Body of pancreas (tissue), 4 donors: ENCODE data around the gene HS6ST3. TPM values are rescaled to one million over a fixed set of nuclear protein-coding genes. Genes with fewer than 3 reads are reported as not detected.

Source experiments
- ATAC-seq: fragments of 150-250 bp; one replicate; pipeline ENCODE4 v1.9.1; 2016
- DNase-seq, 4 donors: peaks; one replicate each; pipeline ENCODE4 v3.0.0-alpha.2; 2019
- H3K27ac ChIP-seq, 4 donors: fragments of 200-600 bp; sonication (generic); 1 replicate in 3 of 4; 2 replicates in 1 of 4; pipeline versions ENCODE4 v1.5.1 to v1.6.1; 2016 to 2019; ENCODE audit warnings: mild to moderate bottlenecking in 1 of 4, mixed read lengths in 1 of 4, moderate library complexity in 1 of 4
- H3K27me3 ChIP-seq, 2 donors: fragments of 200-600 bp; sonication (generic); one replicate each; pipeline ENCODE4 v1.6.0; 2016; ENCODE audit warnings: mild to moderate bottlenecking in 1 of 2
- H3K36me3 ChIP-seq, 2 donors: fragments of 200-600 bp; sonication (generic); replicated peaks in 1 of 2; 2 replicates each; pipeline ENCODE4 v1.5.1; 2016; ENCODE audit warnings: low read depth in 2 of 2; ENCODE audit not compliant: insufficient read depth in 1 of 2
- H3K4me1 ChIP-seq: fragments of 200-600 bp; sonication (generic); one replicate; pipeline ENCODE4 v1.6.0; 2016
- H3K4me3 ChIP-seq, 2 donors: fragments of 200-600 bp; sonication (generic); 1 replicate in 1 of 2; 2 replicates in 1 of 2; pipeline ENCODE4 v1.5.1; 2016 to 2019
- H3K9me3 ChIP-seq, 3 donors: fragments of 200-600 bp; sonication (generic); 1 replicate in 2 of 3; 2 replicates in 1 of 3; pipeline ENCODE4 v1.5.1; 2016
- POLR2A ChIP-seq, 3 donors: fragments of 450-650 bp; IDR thresholded peaks; one replicate each; pipeline ENCODE4 v1.6.1; 2016; ENCODE audit warnings: antibody characterized with exemption in 3 of 3, mild to moderate bottlenecking in 2 of 3
- WGBS, 2 donors: methylation state at CpG; one replicate each; pipeline ENCODE4 v1.1.5; 2017; 5-methylcytosine and 5-hydroxymethylcytosine counted together
- intact Hi-C: fragments of 100-400 bp; cut with DNase I; formaldehyde crosslinking; loops from one replicate; pipeline ENCODE4 v1.15.1; 2023
- total RNA-seq, 2 donors: library from RNA; depleted of rRNA; stranded (reverse); fragments of >200 nt; gene quantifications; one replicate each; pipeline ENCODE4 v1.1.0, GENCODE V29; 2016
- TF ChIP-seq, protein P1 (sequence below), 7 experiments: fragments of 450-650 bp in 4 of 7; fragments of 200-600 bp in 3 of 7; sonication (generic) in 3 of 7; IDR thresholded peaks; one replicate each; pipeline ENCODE4 v1.5.1; 2016 to 2019; ENCODE audit warnings: antibody characterized with exemption in 7 of 7

Gene HS6ST3
- total RNA-seq, 2 donors from 2014 or later, result 1.3 to 2.3 TPM

DNA sequence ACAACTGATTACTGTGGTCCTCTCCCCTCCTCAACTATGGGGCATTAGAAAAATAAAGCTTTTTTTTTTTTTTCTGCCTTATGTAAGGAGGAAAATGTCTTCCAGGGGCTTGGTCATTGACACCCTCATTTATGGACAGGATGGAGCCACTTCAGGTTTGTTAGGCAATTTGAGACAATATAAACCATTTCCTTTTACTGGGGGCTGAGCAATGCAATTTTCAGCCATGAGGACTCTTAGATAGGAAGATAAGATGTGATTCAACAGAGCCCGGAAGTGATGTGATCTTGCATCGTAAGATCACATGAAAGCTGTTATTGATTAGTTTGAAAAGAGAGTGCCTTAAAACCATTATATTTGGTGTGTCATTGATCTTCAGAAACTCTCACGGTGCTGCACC, 693.6 kb downstream of the HS6ST3 start:
- ATAC-seq, result no peak
- 66 to 87% methylated on average over 3 of the region's 3 CpGs for WGBS, 2 donors
- Histone ChIP-seq H3K27me3 (no peaks in the 10 kb centered on the region), H3K27ac (no peak overlapping the region), H3K4me3 (no peak overlapping the region), H3K9me3 (no peaks in the 10 kb centered on the region), H3K36me3 (no peaks in the 10 kb centered on the region), H3K4me1 (no peaks in the 10 kb centered on the region)
- TF ChIP-seq POLR2A (IDR thresholded peaks at IDR 0.05), result no peak
- TF ChIP-seq, protein P1, sequence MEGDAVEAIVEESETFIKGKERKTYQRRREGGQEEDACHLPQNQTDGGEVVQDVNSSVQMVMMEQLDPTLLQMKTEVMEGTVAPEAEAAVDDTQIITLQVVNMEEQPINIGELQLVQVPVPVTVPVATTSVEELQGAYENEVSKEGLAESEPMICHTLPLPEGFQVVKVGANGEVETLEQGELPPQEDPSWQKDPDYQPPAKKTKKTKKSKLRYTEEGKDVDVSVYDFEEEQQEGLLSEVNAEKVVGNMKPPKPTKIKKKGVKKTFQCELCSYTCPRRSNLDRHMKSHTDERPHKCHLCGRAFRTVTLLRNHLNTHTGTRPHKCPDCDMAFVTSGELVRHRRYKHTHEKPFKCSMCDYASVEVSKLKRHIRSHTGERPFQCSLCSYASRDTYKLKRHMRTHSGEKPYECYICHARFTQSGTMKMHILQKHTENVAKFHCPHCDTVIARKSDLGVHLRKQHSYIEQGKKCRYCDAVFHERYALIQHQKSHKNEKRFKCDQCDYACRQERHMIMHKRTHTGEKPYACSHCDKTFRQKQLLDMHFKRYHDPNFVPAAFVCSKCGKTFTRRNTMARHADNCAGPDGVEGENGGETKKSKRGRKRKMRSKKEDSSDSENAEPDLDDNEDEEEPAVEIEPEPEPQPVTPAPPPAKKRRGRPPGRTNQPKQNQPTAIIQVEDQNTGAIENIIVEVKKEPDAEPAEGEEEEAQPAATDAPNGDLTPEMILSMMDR (IDR thresholded peaks at IDR 0.05), result no peak
- no peak for DNase-seq
- intact Hi-C loops, result no loop called here

DNA sequence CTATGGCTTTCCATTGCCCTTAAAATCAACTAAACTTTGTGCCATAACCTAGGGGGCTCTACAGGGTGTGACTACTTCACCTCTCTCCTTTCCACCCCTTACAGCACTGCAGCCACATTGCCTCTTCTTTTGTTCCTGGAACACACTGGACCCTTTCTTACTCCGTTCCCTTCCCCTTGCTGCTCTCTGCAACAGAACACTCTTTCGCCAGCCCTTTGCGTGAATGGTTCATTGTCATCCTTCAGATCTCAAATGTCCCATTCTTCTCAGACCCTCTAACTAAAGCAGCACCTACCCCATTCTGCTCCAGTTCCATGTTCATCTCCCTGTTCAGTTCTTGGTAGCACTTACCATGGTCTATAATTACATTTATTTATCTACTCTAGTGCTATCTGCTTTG, 696.1 kb downstream of the HS6ST3 start:
- no peaks in the 10 kb centered on the region for H3K27me3 ChIP-seq
- H3K27ac ChIP-seq, result no peak overlapping the region
- H3K9me3 ChIP-seq, result no peaks in the 10 kb centered on the region
- 95 to 97% methylated on average over 3 of the region's 3 CpGs for WGBS, 2 donors
- no peak for DNase-seq
- no peak for ATAC-seq
- no peak overlapping the region for H3K4me3 ChIP-seq
- intact Hi-C loops, result no loop called here
- H3K36me3 ChIP-seq, result no peaks in the 10 kb centered on the region
- TF ChIP-seq, protein P1 (IDR thresholded peaks at IDR 0.05), result no peak
- TF ChIP-seq POLR2A (IDR thresholded peaks at IDR 0.05), result no peak
- no peaks in the 10 kb centered on the region for H3K4me1 ChIP-seq

DNA sequence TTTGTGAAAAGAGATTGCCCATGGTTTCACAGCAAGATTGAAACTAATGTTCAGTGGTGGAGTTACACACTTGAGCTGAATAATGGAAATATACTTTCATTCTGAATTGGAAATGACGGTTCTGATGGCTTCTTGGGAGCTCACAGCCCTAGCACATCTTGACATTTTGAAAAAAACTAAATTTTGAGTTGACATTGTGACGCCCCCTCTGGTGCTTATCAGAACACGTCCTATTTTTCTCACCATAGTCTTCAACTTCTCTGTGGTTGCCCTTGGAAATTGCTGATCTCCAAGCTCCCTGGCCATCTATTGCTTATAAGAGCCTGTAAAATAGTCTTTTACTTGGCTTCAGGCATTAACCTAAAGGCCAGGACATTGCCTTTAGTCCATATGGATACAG, 702.3 kb downstream of the HS6ST3 start:
- 42 to 50% methylated on average over 3 of the region's 3 CpGs for WGBS, 2 donors
- no peaks in the 10 kb centered on the region for H3K36me3 ChIP-seq
- TF ChIP-seq, protein P1 (IDR thresholded peaks at IDR 0.05), result no peak
- no peak for TF ChIP-seq POLR2A (IDR thresholded peaks at IDR 0.05)
- H3K27me3 ChIP-seq, result no peaks in the 10 kb centered on the region
- peak overlapping the region in 1 of 4 donors; percentile 29 for H3K27ac ChIP-seq
- no peak for ATAC-seq
- no peak overlapping the region for H3K4me3 ChIP-seq
- H3K9me3 ChIP-seq, result no peaks in the 10 kb centered on the region
- no peak for DNase-seq
- no peaks in the 10 kb centered on the region for H3K4me1 ChIP-seq
- intact Hi-C loops, result no loop called here

DNA sequence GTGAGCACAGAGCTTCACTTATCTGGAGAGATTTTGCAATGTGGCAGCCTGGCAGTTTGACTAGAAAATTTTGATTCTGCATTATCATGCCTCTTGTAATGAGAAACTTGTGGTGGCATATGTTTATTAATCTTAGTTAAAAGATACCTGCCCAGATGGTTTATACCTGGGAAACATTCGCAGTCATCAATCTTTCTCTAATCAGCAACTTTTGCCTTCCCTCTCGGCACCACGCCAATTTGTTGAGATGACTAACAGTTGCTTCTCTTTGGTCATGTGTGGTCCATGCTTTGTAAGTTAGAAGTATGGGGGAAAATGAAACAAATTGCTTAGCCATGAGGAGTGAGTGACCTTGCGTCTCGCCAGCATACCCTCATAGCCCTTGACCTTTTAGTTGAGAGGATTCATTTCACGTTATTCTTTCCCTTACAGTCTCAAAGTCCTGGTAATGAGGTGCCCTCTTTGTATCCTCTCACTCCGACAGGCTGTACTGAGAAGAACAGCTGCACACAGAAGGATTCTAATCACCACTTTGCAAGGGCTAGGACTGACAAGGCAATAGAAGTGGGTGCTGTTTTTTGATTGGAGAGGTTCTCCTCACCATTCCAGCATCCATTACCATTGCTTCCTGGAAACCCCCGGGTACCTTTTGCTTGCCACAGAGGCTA, 703.0 kb downstream of the HS6ST3 start:
- Histone ChIP-seq H3K4me1 (no peaks in the 10 kb centered on the region), H3K9me3 (no peaks in the 10 kb centered on the region), H3K4me3 (no peak overlapping the region), H3K36me3 (no peaks in the 10 kb centered on the region), H3K27ac (peak overlapping the region in 2 of 4 donors; percentile 40 to 55), H3K27me3 (no peaks in the 10 kb centered on the region)
- ATAC-seq, result peak; percentile 76
- TF ChIP-seq POLR2A (IDR thresholded peaks at IDR 0.05), result no peak
- TF ChIP-seq, protein P1 (IDR thresholded peaks at IDR 0.05), result no peak
- peak; percentile 47 to 71 (median 58) for DNase-seq
- intact Hi-C loops, result no loop called here
- 54 to 58% methylated on average over 8 of the region's 8 CpGs for WGBS, 2 donors

DNA sequence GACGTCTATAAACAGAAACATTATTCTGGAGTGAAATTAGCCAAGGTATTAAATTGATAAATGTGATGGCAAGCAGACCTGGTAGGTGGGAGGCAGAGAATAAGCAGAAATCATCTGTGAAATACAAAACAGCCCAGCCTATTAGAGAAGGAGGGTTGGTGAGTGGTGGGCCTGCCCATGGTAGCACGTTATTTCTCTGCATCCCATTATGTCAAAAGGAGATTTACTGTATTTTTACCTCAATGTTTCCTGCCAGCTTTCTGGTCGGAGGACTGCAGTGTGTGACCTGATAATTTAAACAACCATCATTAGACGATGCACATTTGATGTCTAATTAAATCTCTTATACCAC, 703.5 kb downstream of the HS6ST3 start:
- H3K4me1 ChIP-seq, result no peaks in the 10 kb centered on the region
- no peaks in the 10 kb centered on the region for H3K27me3 ChIP-seq
- peak overlapping the region in 2 of 4 donors; percentile 40 to 55 for H3K27ac ChIP-seq
- no peak for ATAC-seq
- 55 to 72% methylated on average over 4 of the region's 4 CpGs for WGBS, 2 donors
- DNase-seq, result no peak
- no peaks in the 10 kb centered on the region for H3K9me3 ChIP-seq
- intact Hi-C loops, result no loop called here
- TF ChIP-seq, protein P1 (IDR thresholded peaks at IDR 0.05), result no peak
- no peak for TF ChIP-seq POLR2A (IDR thresholded peaks at IDR 0.05)
- H3K36me3 ChIP-seq, result no peaks in the 10 kb centered on the region
- no peak overlapping the region for H3K4me3 ChIP-seq
